HS-27A (cell line): ENCODE measurements around the gene MTMR11.
A peak's percentile ranks its signal among the peaks of the same experiment; 100 is the strongest.

Experiments
- DNase-seq: peaks from one replicate; pipeline ENCODE4 v3.0.0-alpha.2; 2012; ENCODE audit warnings: low read depth, missing footprints

MTMR11 gene

GRCh38 chr1:149936992-149937705 lies 470 bp upstream of the MTMR11 start:
- no peak for DNase-seq

- no peak for DNase-seq
Observed at GRCh38 chr1:149934356-149934755, 2.3 kb downstream of the MTMR11 start.

- no peak for DNase-seq
Observed at GRCh38 chr1:149933208-149933607, 3.5 kb downstream of the MTMR11 start.

GRCh38 chr1:149932474-149932873 lies 4.2 kb downstream of the MTMR11 start:
- DNase-seq = no peak

- DNase-seq = no peak
Observed at GRCh38 chr1:149931212-149931790, 5.4 kb downstream of the MTMR11 start.

- no peak for DNase-seq
Observed at GRCh38 chr1:149929856-149930255, 6.8 kb downstream of the MTMR11 start.

GRCh38 chr1:149928401-149928724 lies 8.3 kb downstream of the MTMR11 start:
- DNase-seq = no peak

GRCh38 chr1:149927563-149928400 lies 8.9 kb downstream of the MTMR11 start, which contains the start of gene SF3B4:
Gene SF3B4 (minus strand): TSS chr1:149927803. CDS start chr1:149927759, 44 bp downstream.
- peak; percentile 77 for DNase-seq

- no peak for DNase-seq
Observed at GRCh38 chr1:149927056-149927562, 9.6 kb downstream of the MTMR11 start.

- no peak for DNase-seq
Observed at GRCh38 chr1:149926296-149926695, 10.4 kb downstream of the MTMR11 start.

- DNase-seq = no peak
Observed at GRCh38 chr1:149925751-149926150, 10.9 kb downstream of the MTMR11 start.

GRCh38 chr1:149925345-149925744 lies 11.3 kb downstream of the MTMR11 start:
- no peak for DNase-seq

- DNase-seq = no peak
Observed at GRCh38 chr1:149923626-149924025, 13.1 kb downstream of the MTMR11 start.

GRCh38 chr1:149917571-149918144 lies 19.0 kb downstream of the MTMR11 start, which contains the start of gene SV2A:
Gene SV2A (minus strand): TSS chr1:149917844. CDS start chr1:149913840, 4,004 bp downstream.
- no peak for DNase-seq

- DNase-seq = no peak
Observed at GRCh38 chr1:149916898-149917252, 19.8 kb downstream of the MTMR11 start.

GRCh38 chr1:149916193-149916897 lies 20.3 kb downstream of the MTMR11 start:
- no peak for DNase-seq

- no peak for DNase-seq
Observed at GRCh38 chr1:149915429-149916192, 21.1 kb downstream of the MTMR11 start.

- DNase-seq = no peak
Observed at GRCh38 chr1:149914545-149914944, 22.1 kb downstream of the MTMR11 start.

GRCh38 chr1:149906570-149907075 lies 30.1 kb downstream of the MTMR11 start:
- no peak for DNase-seq

GRCh38 chr1:149903836-149904491 lies 32.7 kb downstream of the MTMR11 start:
- no peak for DNase-seq
